GM23338 (cell line): ENCODE results near the gene CDHR4. TPM values are rescaled to one million over a fixed set of nuclear protein-coding genes. Genes with fewer than 3 reads are reported as not detected.

Source experiments
- ATAC-seq: fragments of 200-7000 bp; cut with Tn5 transposase; 3 replicates; pipeline ENCODE4 v1.9.1; 2020
- DNase-seq: peaks from one replicate; pipeline ENCODE4 v3.0.0-alpha.2; 2015; ENCODE audit warnings: low spot score
- H2AFZ ChIP-seq: fragments of 200-600 bp; sonication (generic); 2 replicates; pipeline ENCODE4 v1.8.0; 2016; ENCODE audit warnings: antibody characterized with exemption, mild to moderate bottlenecking, moderate library complexity
- H3F3A ChIP-seq: fragments of 200-600 bp; sonication (generic); replicated peaks from 2 replicates; pipeline ENCODE4 v1.8.0; 2017; ENCODE audit warnings: antibody characterized with exemption, mixed run types, low read depth
- H3K27ac ChIP-seq: fragments of 200-600 bp; sonication (generic); 2 replicates; pipeline ENCODE4 v1.6.1; 2016; ENCODE audit warnings: low read depth
- H3K27me3 ChIP-seq: fragments of 200-600 bp; sonication (generic); 2 replicates; pipeline ENCODE4 v1.8.0; 2016; ENCODE audit warnings: mild to moderate bottlenecking, mixed run types, moderate library complexity; ENCODE audit not compliant: insufficient read depth
- H3K36me3 ChIP-seq: fragments of 200-600 bp; sonication (generic); 2 replicates; pipeline ENCODE4 v1.8.0; 2016; ENCODE audit warnings: mild to moderate bottlenecking; ENCODE audit not compliant: insufficient read depth
- H3K4me1 ChIP-seq: fragments of 200-600 bp; sonication (generic); 2 replicates; pipeline ENCODE4 v1.8.0; 2016; ENCODE audit warnings: mild to moderate bottlenecking, moderate library complexity; ENCODE audit not compliant: insufficient read depth
- H3K4me2 ChIP-seq: fragments of 200-600 bp; sonication (generic); 2 replicates; pipeline ENCODE4 v1.7.1; 2017; ENCODE audit warnings: mixed run types
- H3K4me3 ChIP-seq: fragments of 200-600 bp; sonication (generic); 2 replicates; pipeline ENCODE4 v1.6.1; 2016; ENCODE audit warnings: mixed run types
- H3K79me2 ChIP-seq: fragments of 200-600 bp; sonication (generic); replicated peaks from 2 replicates; pipeline ENCODE4 v1.8.0; 2017; ENCODE audit warnings: mild to moderate bottlenecking; ENCODE audit not compliant: insufficient read depth
- H3K9me2 ChIP-seq: fragments of 200-600 bp; sonication (generic); 2 replicates; pipeline ENCODE4 v1.8.0; 2017; ENCODE audit not compliant: insufficient read depth
- H4K20me1 ChIP-seq: fragments of 200-600 bp; sonication (generic); replicated peaks from 2 replicates; pipeline ENCODE4 v1.8.0; 2017; ENCODE audit warnings: mild to moderate bottlenecking; ENCODE audit not compliant: insufficient read depth
- H3K27ac Mint-ChIP-seq: 2 replicates; pipeline ENCODE4 v1.8.0; 2020; ENCODE audit warnings: inconsistent platforms, mild to moderate bottlenecking, moderate library complexity, mixed read lengths
- H3K27me3 Mint-ChIP-seq: 3 replicates; pipeline ENCODE4 v1.8.0; 2022; ENCODE audit warnings: low read depth, mild to moderate bottlenecking, moderate library complexity, mixed read lengths, inconsistent platforms; ENCODE audit not compliant: insufficient read depth, poor library complexity
- H3K36me3 Mint-ChIP-seq: 3 replicates; pipeline ENCODE4 v1.8.0; 2021; ENCODE audit warnings: low read depth, mild to moderate bottlenecking, inconsistent platforms, moderate library complexity, mixed read lengths
- H3K4me1 Mint-ChIP-seq: 3 replicates; pipeline ENCODE4 v1.8.0; 2020; ENCODE audit warnings: mild to moderate bottlenecking, inconsistent platforms, mixed read lengths
- H3K4me3 Mint-ChIP-seq: 3 replicates; pipeline ENCODE4 v1.8.0; 2021; ENCODE audit warnings: moderate library complexity, mild to moderate bottlenecking, inconsistent platforms, mixed read lengths
- H3K9me3 Mint-ChIP-seq: 3 replicates; pipeline ENCODE4 v1.8.0; 2020; ENCODE audit warnings: moderate library complexity, mild to moderate bottlenecking, inconsistent platforms, mixed read lengths
- CREB1 ChIP-seq: fragments of 250-450 bp; sonication (Bioruptor Pico); IDR thresholded peaks from 2 replicates; pipeline ENCODE4 v1.5.0; 2020; ENCODE audit warnings: low read depth, mild to moderate bottlenecking, moderate library complexity
- CTCF ChIP-seq, 2 experiments: fragments of 200-600 bp in 1 of 2; sonication (generic) in 1 of 2; conservative IDR thresholded peaks; 2 replicates each; pipeline versions ENCODE4 v1.5.1 to v1.6.1; 2016 to 2017; ENCODE audit warnings: antibody characterized with exemption in 2 of 2, low read depth in 2 of 2, mild to moderate bottlenecking in 2 of 2, moderate library complexity in 1 of 2
- ETS1 ChIP-seq: IDR thresholded peaks from 2 replicates; pipeline ENCODE4 v1.6.1; 2016; ENCODE audit warnings: antibody characterized with exemption
- EZH2 ChIP-seq: fragments of 200-600 bp; sonication (generic); IDR thresholded peaks from one replicate; pipeline ENCODE4 v1.8.0; 2017; ENCODE audit warnings: antibody characterized with exemption, mild to moderate bottlenecking, low read depth; ENCODE audit not compliant: unreplicated experiment
- EZH2phosphoT487 ChIP-seq: fragments of 200-600 bp; sonication (generic); IDR thresholded peaks from one replicate; pipeline ENCODE4 v1.8.1; 2018; ENCODE audit warnings: antibody characterized with exemption; ENCODE audit not compliant: unreplicated experiment
- JUNB ChIP-seq: IDR thresholded peaks from one replicate; pipeline ENCODE4 v1.6.1; 2016; ENCODE audit warnings: antibody characterized with exemption; ENCODE audit not compliant: unreplicated experiment
- NANOG ChIP-seq: IDR thresholded peaks from 2 replicates; pipeline ENCODE4 v1.6.1; 2016; ENCODE audit warnings: antibody characterized with exemption, borderline replicate concordance
- POLR2AphosphoS5 ChIP-seq: IDR thresholded peaks from 2 replicates; pipeline ENCODE4 v1.6.1; 2016; ENCODE audit warnings: antibody characterized with exemption, low read depth
- REST ChIP-seq: IDR thresholded peaks from one replicate; pipeline ENCODE4 v1.6.1; 2018; ENCODE audit warnings: antibody characterized with exemption; ENCODE audit not compliant: unreplicated experiment
- STAT1 ChIP-seq: IDR thresholded peaks from one replicate; pipeline ENCODE4 v1.6.1; 2016; ENCODE audit warnings: antibody characterized with exemption; ENCODE audit not compliant: unreplicated experiment
- ZNF114 ChIP-seq: fragments of 250-450 bp; sonication (Bioruptor Pico); IDR thresholded peaks from 2 replicates; pipeline ENCODE4 v1.5.0; 2020; ENCODE audit warnings: mild to moderate bottlenecking, moderate library complexity
- ZNF331 ChIP-seq: fragments of 250-450 bp; sonication (Bioruptor Pico); IDR thresholded peaks from 2 replicates; pipeline ENCODE4 v1.5.0; 2020; ENCODE audit warnings: low read depth, mild to moderate bottlenecking, moderate library complexity
- ZNF462 ChIP-seq: fragments of 250-450 bp; sonication (Bioruptor Pico); IDR thresholded peaks from 2 replicates; pipeline ENCODE4 v1.5.0; 2020; ENCODE audit warnings: mild to moderate bottlenecking, moderate library complexity
- polyA plus RNA-seq: library from polyadenylated mRNA; unstranded; fragments of >200 nt; fragmentation: Nextera tagmentation; extraction: Ambion mirVana; gene quantifications from 2 replicates; pipeline ENCODE4 v1.2.1, GENCODE V29; 2016
- total RNA-seq: library from RNA; depleted of rRNA; stranded (reverse); fragments of >200 nt; shearing (Covaris generic); gene quantifications from 2 replicates; pipeline ENCODE4 v1.2.3, GENCODE V29; 2014

The CDHR4 gene
- total and polyA plus RNA-seq, 2 experiments from 2014 or later: 0.24 to 0.26 TPM

- Histone ChIP-seq H3K4me1 (no peaks in the 10 kb centered on the region), H3K4me3 (no peak overlapping the region), H3K9me2 (no peaks in the 10 kb centered on the region), H3K36me3 (no peaks in the 10 kb centered on the region), H3F3A (no peaks in the 10 kb centered on the region), H3K79me2 (peaks cover 81% of the 10 kb centered on the region), H3K4me2 (no peak overlapping the region), H4K20me1 (peaks cover 32% of the 10 kb centered on the region), H3K27me3 (no peaks in the 10 kb centered on the region), H3K27ac (no peak overlapping the region), H2AFZ (no peak overlapping the region)
- H3K27me3 Mint-ChIP-seq: no peaks in the 10 kb centered on the region
- no peak for TF ChIP-seq ZNF462
- TF ChIP-seq EZH2: no peak
- TF ChIP-seq NANOG: no peak
- TF ChIP-seq REST: no peak
- no peak for TF ChIP-seq ETS1
- no peak for TF ChIP-seq STAT1
- no peak for TF ChIP-seq ZNF114 (CRISPR knock-in tag)
- no peak for TF ChIP-seq EZH2phosphoT487
- no peak for TF ChIP-seq CTCF (conservative IDR thresholded peaks at IDR 0.05; ENCODE audit: low read depth in 2 of 2)
- TF ChIP-seq JUNB: no peak
- no peak for TF ChIP-seq CREB1 (CRISPR knock-in tag)
- no peak for TF ChIP-seq POLR2AphosphoS5
- no peak for TF ChIP-seq ZNF331 (CRISPR knock-in tag)
- DNase-seq (no peak), ATAC-seq (no peak)
- no peaks in the 10 kb centered on the region for H3K9me3 Mint-ChIP-seq
- no peaks in the 10 kb centered on the region for H3K36me3 Mint-ChIP-seq
- 0 out of 2 replicates have a peak overlapping the region, but pooled peaks have one; percentile 26 for H3K27ac Mint-ChIP-seq
- H3K4me1 Mint-ChIP-seq: peaks cover 4% of the 10 kb centered on the region; the same call in 2 of the 3 replicates
- no peak overlapping the region for H3K4me3 Mint-ChIP-seq
Observed at GRCh38 chr3:49754536-49754935, 45.1 kb downstream of the CDHR4 start.
